ENCODE measurements around the gene H1-8. TPM values are rescaled to one million over a fixed set of nuclear protein-coding genes. Genes with fewer than 3 reads are reported as not detected.
"Not testable (repeated sequence)": the region's sequence is repeated elsewhere in the genome, so short reads cannot be mapped to it uniquely, and the experiment has no call there.

The H1-8 gene
- total RNA-seq, 1 experiment from 2014 or later: not detected

GRCh38 chr3:129514563-129514962 is 28.4 kb upstream of the H1-8 start:
- no peak for DNase-seq (ENCODE audit: extremely low read depth, low read depth)

- DNase-seq (ENCODE audit: extremely low read depth, low read depth): not testable (repeated sequence)
Measured at GRCh38 chr3:129515108-129515820, 27.7 kb upstream of the H1-8 start.

- DNase-seq (ENCODE audit: extremely low read depth, low read depth): not testable (repeated sequence)
Measured at GRCh38 chr3:129515821-129516432, 27.0 kb upstream of the H1-8 start.

GRCh38 chr3:129517516-129517915 is 25.5 kb upstream of the H1-8 start:
- DNase-seq (ENCODE audit: extremely low read depth, low read depth): no peak

GRCh38 chr3:129518038-129518561 is 24.9 kb upstream of the H1-8 start:
- DNase-seq (ENCODE audit: extremely low read depth, low read depth): no peak

- DNase-seq (ENCODE audit: extremely low read depth, low read depth): no peak
Measured at GRCh38 chr3:129518581-129518980, 24.4 kb upstream of the H1-8 start.

- DNase-seq (ENCODE audit: extremely low read depth, low read depth): no peak
Measured at GRCh38 chr3:129519449-129519848, 23.5 kb upstream of the H1-8 start.

- no peak for DNase-seq (ENCODE audit: extremely low read depth, low read depth)
Measured at GRCh38 chr3:129519896-129520715, 22.9 kb upstream of the H1-8 start.

GRCh38 chr3:129520960-129521359 is 22.0 kb upstream of the H1-8 start:
- no peak for DNase-seq (ENCODE audit: extremely low read depth, low read depth)

GRCh38 chr3:129521611-129522010 is 21.4 kb upstream of the H1-8 start:
- no peak for DNase-seq (ENCODE audit: extremely low read depth, low read depth)

- no peak for DNase-seq (ENCODE audit: extremely low read depth, low read depth)
Measured at GRCh38 chr3:129522953-129523352, 20.0 kb upstream of the H1-8 start.

GRCh38 chr3:129524081-129524480 is 18.9 kb upstream of the H1-8 start:
- DNase-seq (ENCODE audit: extremely low read depth, low read depth): no peak

GRCh38 chr3:129525341-129525968 is 17.5 kb upstream of the H1-8 start:
- DNase-seq (ENCODE audit: extremely low read depth, low read depth): no peak

GRCh38 chr3:129526121-129526900 is 16.7 kb upstream of the H1-8 start:
- no peak for DNase-seq (ENCODE audit: extremely low read depth, low read depth)

- DNase-seq (ENCODE audit: extremely low read depth, low read depth): no peak
Measured at GRCh38 chr3:129527262-129527661, 15.7 kb upstream of the H1-8 start.

GRCh38 chr3:129528589-129529100 is 14.3 kb upstream of the H1-8 start, which contains the start of gene RHO:
Gene RHO (plus strand): TSS chr3:129528639. CDS start chr3:129528734, 95 bp downstream.
- DNase-seq (ENCODE audit: extremely low read depth, low read depth): no peak

- DNase-seq (ENCODE audit: extremely low read depth, low read depth): no peak
Measured at GRCh38 chr3:129529436-129530210, 13.4 kb upstream of the H1-8 start.

GRCh38 chr3:129530251-129530791 is 12.7 kb upstream of the H1-8 start:
- DNase-seq (ENCODE audit: extremely low read depth, low read depth): no peak

GRCh38 chr3:129530821-129531220 is 12.2 kb upstream of the H1-8 start:
- no peak for DNase-seq (ENCODE audit: extremely low read depth, low read depth)

Measured in NCI-H460 (cell line).